Keratinocyte (primary cell): ENCODE data around the gene DMPK.

Experiments
- EZH2 ChIP-seq: IDR thresholded peaks from one replicate; pipeline ENCODE4 v1.6.1; 2012; ENCODE audit warnings: inconsistent platforms, mild to moderate bottlenecking, low read length, moderate library complexity
- TF ChIP-seq, protein P1 (sequence below), 3 experiments: IDR thresholded peaks in 1 of 3; conservative IDR thresholded peaks in 1 of 3; optimal IDR thresholded peaks in 1 of 3; 2 replicates in 2 of 3; 3 replicates in 1 of 3; pipeline versions ENCODE3 to v1.5.1; 2011; ENCODE audit warnings: low read length in 3 of 3, mild to moderate bottlenecking in 3 of 3, moderate library complexity in 2 of 3, control low read depth in 1 of 3, inconsistent platforms in 1 of 3; ENCODE audit not compliant: insufficient read depth in 2 of 3; ENCODE audit errors: extremely low read depth in 1 of 3

DNA sequence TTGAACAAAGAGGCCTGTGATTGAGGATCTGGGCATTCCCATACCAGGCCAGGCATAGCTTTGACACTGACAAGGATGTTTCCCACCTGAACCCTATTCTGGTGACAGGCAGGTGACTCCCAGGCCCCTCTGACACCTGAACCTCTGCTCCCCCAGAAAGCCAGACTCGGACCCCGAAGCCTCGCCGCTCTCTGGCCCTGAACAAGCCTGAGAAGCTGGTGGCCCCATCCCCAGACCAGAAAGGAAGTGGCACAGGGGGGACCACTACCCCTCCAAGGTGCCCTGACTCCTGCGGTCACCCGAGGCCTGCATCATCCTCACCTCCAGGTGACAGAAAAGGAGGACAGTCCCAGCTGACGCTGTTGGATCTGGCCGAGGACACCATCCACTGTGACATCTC, 28.0 kb downstream of the DMPK start:
- TF ChIP-seq EZH2, result no peak
- TF ChIP-seq, protein P1, sequence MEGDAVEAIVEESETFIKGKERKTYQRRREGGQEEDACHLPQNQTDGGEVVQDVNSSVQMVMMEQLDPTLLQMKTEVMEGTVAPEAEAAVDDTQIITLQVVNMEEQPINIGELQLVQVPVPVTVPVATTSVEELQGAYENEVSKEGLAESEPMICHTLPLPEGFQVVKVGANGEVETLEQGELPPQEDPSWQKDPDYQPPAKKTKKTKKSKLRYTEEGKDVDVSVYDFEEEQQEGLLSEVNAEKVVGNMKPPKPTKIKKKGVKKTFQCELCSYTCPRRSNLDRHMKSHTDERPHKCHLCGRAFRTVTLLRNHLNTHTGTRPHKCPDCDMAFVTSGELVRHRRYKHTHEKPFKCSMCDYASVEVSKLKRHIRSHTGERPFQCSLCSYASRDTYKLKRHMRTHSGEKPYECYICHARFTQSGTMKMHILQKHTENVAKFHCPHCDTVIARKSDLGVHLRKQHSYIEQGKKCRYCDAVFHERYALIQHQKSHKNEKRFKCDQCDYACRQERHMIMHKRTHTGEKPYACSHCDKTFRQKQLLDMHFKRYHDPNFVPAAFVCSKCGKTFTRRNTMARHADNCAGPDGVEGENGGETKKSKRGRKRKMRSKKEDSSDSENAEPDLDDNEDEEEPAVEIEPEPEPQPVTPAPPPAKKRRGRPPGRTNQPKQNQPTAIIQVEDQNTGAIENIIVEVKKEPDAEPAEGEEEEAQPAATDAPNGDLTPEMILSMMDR (optimal IDR thresholded peaks at IDR 0.05 in 1 of 3, IDR thresholded peaks at IDR 0.05 in 1 of 3, conservative IDR thresholded peaks at IDR 0.05 in 1 of 3; ENCODE audit: extremely low read depth in 1 of 3, insufficient read depth in 2 of 3, low read length in 3 of 3), result no peak
